HG02981 (cell line): ENCODE results near the gene ATF7IP.

Experiments used
- ATAC-seq: cut with Tn5 transposase; IDR thresholded peaks from one replicate; pipeline ENCODE4 v1.9.1; 2021; ENCODE audit warnings: mild to moderate bottlenecking, moderate library complexity; ENCODE audit not compliant: unreplicated experiment

Gene ATF7IP

GRCh38 chr12:14473707-14474287 is 108.3 kb downstream of the ATF7IP start:
- ATAC-seq, result no peak

GRCh38 chr12:14479004-14479403 is 113.5 kb downstream of the ATF7IP start:
- no peak for ATAC-seq

GRCh38 chr12:14481201-14481600 is 115.7 kb downstream of the ATF7IP start:
- no peak for ATAC-seq

- ATAC-seq, result no peak
Measured at GRCh38 chr12:14482361-14482760, 116.9 kb downstream of the ATF7IP start.

DNA sequence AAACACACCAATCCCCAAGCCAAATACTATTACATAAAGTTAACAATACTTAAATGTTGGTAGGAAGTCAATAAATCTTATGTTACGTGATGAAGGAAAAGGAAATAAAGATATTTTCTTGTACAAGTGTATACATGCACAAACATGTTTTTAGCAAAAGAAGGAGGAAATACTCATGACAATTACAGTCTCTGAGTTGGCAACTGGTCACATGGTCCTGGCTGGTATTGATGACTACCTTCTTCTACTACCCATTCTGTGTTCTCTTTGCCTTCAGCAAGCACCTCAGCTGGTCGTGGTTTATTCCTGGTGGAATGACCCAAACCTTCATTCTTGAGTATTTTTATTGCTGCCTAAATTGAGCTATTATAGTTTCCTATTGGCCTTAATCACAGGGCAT is 117.4 kb downstream of the ATF7IP start:
- no peak for ATAC-seq

GRCh38 chr12:14495326-14495725 is 129.8 kb downstream of the ATF7IP start:
- ATAC-seq, result no peak

DNA sequence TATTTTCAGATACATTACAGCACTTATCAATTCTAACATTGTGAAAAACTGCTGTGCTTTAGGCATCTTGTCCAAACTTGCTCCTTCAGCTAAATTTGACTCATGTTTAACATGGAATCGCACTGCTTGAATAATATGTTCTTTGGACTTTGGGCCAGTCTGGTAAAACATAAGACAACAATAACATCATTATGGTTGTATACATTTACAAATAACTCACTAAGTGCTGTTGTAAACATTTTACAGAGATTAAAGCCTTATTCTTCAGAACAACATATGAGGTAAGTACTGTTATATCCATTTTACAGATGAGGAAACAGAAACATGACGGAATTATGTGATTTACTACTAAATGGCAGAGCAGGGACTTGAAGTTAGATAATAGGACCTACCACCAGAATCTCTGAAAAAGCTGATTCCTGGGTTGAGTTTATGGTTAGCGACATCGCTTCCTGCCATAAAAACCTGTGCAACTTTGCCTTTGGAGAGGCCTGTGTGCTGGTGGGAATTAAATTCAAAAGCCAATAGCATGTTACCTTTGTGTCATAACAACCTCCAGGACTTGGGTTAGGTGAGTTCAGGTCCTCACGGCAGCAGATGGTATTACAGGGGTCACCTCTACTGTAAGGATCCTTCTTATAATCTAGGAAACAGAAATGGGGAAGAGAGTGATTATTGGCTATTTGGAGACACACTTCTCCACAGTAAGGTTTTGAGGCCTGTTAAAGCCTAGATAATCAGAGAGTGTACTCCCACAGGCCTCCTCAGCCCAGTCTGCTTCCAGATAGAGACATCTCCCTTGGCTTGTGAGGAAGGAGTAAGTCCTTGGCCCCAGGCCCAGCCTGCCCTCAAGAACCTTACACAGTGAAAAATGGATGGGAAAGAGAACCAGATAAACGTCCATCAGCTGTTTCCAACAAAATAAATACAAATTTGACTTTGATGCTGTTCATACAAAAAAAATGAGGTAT is 140.4 kb downstream of the ATF7IP start:
- ATAC-seq, result no peak

- ATAC-seq, result no peak
Measured at GRCh38 chr12:14510574-14510973, 145.1 kb downstream of the ATF7IP start.

DNA sequence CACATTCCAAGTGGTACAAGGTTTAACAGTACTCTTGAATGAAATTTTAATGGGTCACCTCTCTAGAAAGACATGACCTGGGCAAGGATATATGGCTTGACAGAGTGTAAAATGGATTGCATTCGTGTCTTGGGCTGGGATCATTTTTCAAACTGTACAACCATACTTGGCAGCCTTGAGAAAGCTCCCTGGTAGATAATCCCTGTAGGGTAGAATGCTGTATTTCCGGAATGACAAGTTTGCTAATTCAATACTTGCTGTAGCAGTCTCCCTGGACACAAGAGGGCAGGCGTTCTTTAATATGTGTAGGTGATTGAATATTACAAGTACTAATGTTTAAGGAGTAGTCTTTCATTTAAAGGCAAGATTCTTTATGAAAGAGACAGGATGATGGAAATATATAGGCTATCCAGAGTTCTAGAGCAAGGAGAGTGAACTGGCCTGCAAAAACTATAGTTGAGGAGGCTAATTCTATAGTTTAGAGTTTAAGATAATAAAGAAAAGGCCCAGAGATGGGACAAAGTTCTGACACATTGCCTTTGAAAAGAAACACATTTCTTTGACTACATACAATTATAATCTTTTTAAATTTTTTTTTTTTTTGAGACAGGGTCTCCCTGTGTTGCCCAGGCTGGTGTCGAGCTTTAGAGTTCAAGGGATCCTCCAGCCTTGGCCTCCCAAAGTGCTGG is 148.8 kb downstream of the ATF7IP start:
- no peak for ATAC-seq

DNA sequence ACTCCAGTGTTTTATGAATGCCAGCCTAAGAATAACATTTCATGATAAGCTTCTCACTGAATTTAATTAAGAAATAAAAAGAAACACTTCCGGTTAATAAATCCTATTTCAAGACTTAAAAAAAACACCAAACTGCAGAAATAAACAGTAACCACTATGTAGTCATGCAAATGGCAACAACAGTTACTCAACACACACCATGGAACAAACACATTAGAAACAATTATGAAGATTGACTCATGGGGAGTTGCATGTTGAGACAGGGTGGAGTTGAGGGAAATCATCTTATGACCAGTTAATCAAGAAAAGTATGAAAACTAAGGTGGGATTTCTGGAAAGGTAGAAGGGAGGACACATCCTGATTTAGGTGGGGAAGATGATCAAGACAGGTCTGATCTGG is 149.5 kb downstream of the ATF7IP start:
- no peak for ATAC-seq

DNA sequence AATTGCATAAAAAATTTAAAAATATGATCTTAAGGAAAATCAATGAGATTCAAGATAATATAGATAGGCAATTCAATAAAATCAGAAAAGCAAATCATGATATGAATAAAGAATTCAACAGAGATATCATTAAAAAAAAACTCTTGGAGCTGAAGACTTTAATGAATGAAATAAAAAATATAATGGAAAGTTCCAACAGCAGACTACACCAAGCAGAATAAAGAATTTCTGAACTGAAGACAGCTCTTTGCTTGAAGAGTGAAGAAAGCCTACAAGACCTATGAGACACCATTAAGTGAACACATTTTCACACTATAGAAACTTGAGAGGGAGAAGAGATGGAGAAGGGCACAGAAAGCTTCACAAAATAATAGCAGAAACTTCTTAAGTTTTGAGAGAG is 156.3 kb downstream of the ATF7IP start:
- no peak for ATAC-seq

DNA sequence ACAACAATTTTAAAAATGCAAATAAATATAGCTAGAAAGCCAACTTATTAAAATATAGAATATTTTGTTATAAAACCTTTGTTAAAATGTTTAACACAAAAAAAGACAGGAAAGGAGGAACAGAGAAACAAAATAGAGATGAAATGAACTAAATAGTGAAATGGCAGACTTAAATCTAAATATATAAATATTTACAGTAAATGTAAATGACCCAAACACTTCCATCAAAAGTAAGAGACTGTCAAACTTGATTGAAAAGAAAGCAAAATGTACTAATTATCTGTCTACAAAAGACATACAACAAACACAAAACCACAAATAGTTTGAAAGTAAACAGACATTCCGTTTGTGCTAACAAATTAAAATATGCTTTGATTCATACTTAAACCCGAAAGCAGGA is 160.5 kb downstream of the ATF7IP start:
- ATAC-seq, result no peak

- ATAC-seq, result no peak
Measured at GRCh38 chr12:14532152-14532551, 166.7 kb downstream of the ATF7IP start.

GRCh38 chr12:14537088-14537487 is 171.6 kb downstream of the ATF7IP start:
- no peak for ATAC-seq

GRCh38 chr12:14540801-14541462 is 175.4 kb downstream of the ATF7IP start:
- no peak for ATAC-seq

DNA sequence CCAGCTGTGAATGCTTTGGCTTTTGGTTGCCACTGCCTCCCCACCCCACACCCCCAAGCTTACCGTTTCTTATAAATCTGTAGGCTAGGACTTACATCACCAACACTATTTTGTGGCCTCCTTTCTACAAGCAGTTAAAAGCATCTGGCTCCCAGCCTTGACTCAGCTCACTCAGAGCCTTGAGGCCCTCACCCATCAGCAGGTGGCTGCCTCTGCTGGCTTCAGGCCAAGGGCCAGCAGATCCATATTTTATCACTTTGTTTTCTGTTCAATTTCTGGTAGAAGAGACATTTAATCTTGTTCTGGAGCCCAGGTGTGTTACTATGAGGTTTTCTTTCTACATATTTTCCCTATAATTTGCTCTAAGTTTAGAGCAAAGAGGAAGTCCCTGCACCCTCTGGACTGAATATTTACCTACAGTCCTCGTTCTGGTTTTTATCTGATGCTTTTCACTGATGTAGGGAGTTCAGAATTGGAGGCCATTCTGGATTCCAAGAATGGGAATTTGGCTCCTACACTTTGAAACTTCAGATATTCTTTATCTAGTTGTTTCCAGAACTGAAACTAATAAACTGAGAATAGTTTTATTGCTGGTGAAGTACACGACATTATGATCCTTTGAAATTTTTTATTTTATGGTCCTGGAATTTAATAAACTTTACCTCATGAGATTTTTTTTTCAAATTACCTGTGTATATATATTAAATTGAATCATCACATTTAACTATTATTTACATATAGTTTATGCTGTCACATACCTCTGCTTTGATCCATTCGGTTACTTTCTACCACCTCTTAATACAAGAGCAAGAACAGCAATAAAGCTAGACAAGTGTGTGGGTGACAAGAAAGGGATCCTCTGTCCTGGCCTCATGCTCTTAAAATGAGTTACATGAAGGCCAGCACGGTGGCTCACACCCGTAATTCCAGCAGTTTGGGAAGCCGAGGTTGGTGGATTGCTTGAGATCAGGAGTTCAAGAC is 180.0 kb downstream of the ATF7IP start:
- ATAC-seq, result no peak

- no peak for ATAC-seq
Measured at GRCh38 chr12:14547571-14547970, 182.1 kb downstream of the ATF7IP start.

DNA sequence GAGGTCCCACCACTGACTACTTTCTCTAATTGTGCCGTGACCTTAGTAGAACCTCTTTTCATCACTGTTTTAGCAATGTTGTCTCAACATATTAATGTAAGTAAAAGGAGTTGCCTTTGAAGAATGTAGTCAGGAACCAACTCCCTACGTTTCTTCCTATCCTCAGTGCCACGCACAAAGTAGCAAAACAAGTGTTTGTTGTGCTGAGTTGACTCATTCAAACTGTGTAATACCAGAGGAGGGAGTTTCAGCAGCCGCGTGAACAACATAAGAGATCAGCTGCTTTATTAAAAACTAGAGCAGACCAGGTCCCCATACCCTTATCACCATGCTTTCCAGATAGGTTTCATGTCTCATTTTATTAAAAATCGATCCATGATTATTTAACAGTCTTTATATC is 183.1 kb downstream of the ATF7IP start:
- no peak for ATAC-seq
